H1 (cell line): Measurements from ENCODE around the gene CPXM2. TPM values are rescaled to one million over a fixed set of nuclear protein-coding genes. Genes with fewer than 3 reads are reported as not detected.

ENCODE experiments used
- EP300 ChIP-seq, 2 experiments: IDR thresholded peaks; 1 replicate in 1 of 2; 2 replicates in 1 of 2; pipeline ENCODE4 v1.6.1; 2011 to 2012; ENCODE audit warnings: low read depth in 2 of 2, low read length in 2 of 2, mild to moderate bottlenecking in 2 of 2, borderline replicate concordance in 1 of 2, inconsistent platforms in 1 of 2, moderate library complexity in 1 of 2
- HDAC2 ChIP-seq, 2 experiments: fragments of 300-600 bp in 1 of 2; sonication (generic) in 1 of 2; IDR thresholded peaks; 2 replicates each; pipeline ENCODE4 v1.6.1; 2011 to 2012; ENCODE audit warnings: low read depth in 2 of 2, low read length in 2 of 2, mild to moderate bottlenecking in 2 of 2, moderate library complexity in 2 of 2, borderline replicate concordance in 1 of 2, inconsistent platforms in 1 of 2
- POU5F1 ChIP-seq: IDR thresholded peaks from 2 replicates; pipeline ENCODE4 v1.6.1; 2011; ENCODE audit warnings: low read depth, mild to moderate bottlenecking, low read length, moderate library complexity
- RBBP5 ChIP-seq: IDR thresholded peaks from 2 replicates; pipeline ENCODE4 v1.7.1; 2012; ENCODE audit warnings: low read depth, mild to moderate bottlenecking, inconsistent platforms, low read length, moderate library complexity, borderline replicate concordance
- SUZ12 ChIP-seq: fragments of 200-600 bp; sonication (generic); IDR thresholded peaks from 2 replicates; pipeline ENCODE4 v1.6.1; 2012; ENCODE audit warnings: mild to moderate bottlenecking, inconsistent platforms, low read length, moderate library complexity, mixed read lengths
- polyA plus RNA-seq, 7 experiments: library from polyadenylated mRNA; depleted of rRNA in 3 of 7; stranded (reverse) in 5 of 7; unstranded in 2 of 7; fragments of >200 nt in 5 of 7; fragments of 200-250 nt in 2 of 7; gene quantifications; 1 replicate in 5 of 7; 2 replicates in 1 of 7; 4 replicates in 1 of 7; pipeline versions ENCODE4 v1.2.1 to v1.2.3, GENCODE V29; 2011 to 2013; ENCODE audit warnings: missing spikeins in 2 of 7, mixed read lengths in 2 of 7
- total RNA-seq: library from RNA; stranded (reverse); fragmentation: NEBNext Ultra II Directional; extraction: Animal tissue kit (Norgen Biotek cat#: 25700); gene quantifications from 2 replicates; pipeline ENCODE4 v1.2.1, GENCODE V29; 2021

CPXM2 gene
- total and polyA plus RNA-seq, 2 of the 8 experiments (the other 6 are each of a cell fraction or from before 2014, with no cell fraction given) = 2.4 to 2.9 TPM

DNA sequence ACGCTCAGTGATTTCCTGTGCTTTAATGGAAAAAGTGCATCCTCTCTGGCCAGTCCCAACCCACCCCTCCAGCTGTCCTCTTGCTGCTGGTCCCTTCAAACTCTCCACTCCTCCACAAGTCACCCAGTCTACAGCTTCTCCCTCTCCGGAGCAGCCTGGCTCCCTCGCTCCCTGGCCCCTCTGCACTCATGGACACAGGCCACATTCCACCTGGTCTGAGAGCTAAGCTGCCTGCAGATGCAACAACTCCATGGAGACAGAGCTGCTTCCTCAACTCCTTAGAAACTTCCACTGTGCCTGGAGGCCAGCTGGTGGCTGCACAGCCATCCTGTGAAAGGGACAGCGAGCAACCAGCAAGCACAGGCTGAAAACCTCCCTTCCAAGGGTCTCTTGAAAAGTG lies 137.5 kb downstream of the CPXM2 start (continued):
- TF ChIP-seq EP300 (IDR thresholded peaks at IDR 0.05; ENCODE audit: borderline replicate concordance in 1 of 2, low read depth in 2 of 2, low read length in 2 of 2) (no peak), HDAC2 (IDR thresholded peaks at IDR 0.05; ENCODE audit: borderline replicate concordance in 1 of 2, low read depth in 2 of 2, low read length in 2 of 2) (no peak), POU5F1 (no peak), RBBP5 (no peak), SUZ12 (no peak)
